GM19324 (cell line): ENCODE results near the gene SYT7.

Source experiments
- ATAC-seq: cut with Tn5 transposase; IDR thresholded peaks from one replicate; pipeline ENCODE4 v1.9.1; 2021; ENCODE audit warnings: mild to moderate bottlenecking, moderate library complexity; ENCODE audit not compliant: unreplicated experiment, low FRiP score

Gene SYT7

DNA sequence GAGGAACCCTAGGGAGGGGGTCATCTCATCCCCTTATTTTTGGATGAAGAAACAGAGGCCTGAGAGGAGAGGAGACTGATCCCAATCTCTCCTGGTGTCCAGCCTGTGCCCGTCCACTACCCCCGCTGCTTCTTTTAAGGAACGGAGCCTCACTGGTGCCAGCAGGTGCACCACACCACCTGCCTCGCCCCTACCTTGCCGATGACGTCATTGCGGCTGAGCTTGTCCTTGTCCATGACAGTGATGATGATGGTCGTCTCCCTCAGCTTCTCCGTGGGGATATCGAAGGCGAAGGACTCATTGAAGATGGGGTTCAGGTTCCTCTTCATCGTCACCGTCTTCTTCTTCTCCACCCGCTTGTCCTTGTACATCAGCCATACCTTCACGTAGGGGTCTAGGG is 58.0 kb downstream of the SYT7 start:
- ATAC-seq: no peak

DNA sequence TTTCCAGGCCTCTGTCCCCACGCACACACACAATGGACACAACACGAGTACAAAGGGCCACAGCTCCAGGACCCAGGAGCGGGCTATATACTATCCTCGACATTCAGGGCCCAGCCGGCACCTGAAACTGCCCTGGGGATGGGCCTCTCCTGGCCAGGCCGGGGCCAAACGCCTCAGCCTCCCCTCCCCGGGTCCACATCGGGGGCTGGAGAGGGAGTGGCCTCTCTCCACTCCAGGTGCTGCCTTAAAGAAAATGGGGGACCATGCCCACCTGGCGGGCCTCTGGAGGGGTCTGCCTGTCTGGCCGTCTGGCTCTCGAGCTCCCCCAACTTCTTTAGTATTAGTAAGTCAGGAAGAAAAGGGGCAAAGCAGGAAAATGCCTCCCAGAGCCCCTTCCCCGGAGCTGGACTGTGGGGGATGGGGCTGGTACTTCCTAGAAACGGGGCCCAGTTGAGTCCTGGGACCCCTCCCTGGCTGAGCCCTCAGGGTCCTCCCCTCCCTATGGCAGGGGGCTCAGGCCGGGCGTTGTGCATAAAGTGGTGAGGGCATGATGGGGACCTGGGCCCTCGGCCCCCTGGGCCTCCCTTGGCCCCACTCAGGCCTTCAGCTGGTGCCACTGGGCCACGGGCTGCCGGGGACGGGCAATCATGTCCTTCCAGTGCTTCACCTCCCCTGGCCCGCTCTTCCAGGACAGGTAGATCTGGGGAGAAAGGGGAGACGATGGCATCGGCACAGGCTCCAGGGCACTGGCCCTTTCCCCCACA is 62.7 kb downstream of the SYT7 start:
- no peak for ATAC-seq

- no peak for ATAC-seq
Observed at GRCh38 chr11:61516675-61517572, 64.0 kb downstream of the SYT7 start.

- ATAC-seq: no peak
Observed at GRCh38 chr11:61516191-61516590, 64.7 kb downstream of the SYT7 start.

DNA sequence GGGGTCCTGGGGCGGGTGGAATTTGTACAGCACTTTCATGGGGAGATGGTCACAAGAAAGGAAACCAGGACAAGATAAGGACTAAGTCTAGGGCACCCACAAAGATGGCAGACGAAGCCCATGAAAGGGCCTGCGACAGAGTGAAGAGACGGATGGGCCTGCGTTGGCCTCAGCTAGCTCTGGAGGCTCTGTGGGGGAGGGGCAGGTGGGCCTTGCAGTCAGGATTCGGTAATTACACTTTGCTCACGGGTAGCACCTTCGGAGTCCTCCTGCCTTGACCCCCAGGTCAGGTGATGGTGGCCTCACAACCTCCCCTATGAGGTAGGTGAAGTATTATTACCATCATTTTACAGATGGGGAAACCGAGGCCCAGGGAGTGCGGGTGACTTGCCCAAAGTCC is 65.2 kb downstream of the SYT7 start:
- no peak for ATAC-seq

DNA sequence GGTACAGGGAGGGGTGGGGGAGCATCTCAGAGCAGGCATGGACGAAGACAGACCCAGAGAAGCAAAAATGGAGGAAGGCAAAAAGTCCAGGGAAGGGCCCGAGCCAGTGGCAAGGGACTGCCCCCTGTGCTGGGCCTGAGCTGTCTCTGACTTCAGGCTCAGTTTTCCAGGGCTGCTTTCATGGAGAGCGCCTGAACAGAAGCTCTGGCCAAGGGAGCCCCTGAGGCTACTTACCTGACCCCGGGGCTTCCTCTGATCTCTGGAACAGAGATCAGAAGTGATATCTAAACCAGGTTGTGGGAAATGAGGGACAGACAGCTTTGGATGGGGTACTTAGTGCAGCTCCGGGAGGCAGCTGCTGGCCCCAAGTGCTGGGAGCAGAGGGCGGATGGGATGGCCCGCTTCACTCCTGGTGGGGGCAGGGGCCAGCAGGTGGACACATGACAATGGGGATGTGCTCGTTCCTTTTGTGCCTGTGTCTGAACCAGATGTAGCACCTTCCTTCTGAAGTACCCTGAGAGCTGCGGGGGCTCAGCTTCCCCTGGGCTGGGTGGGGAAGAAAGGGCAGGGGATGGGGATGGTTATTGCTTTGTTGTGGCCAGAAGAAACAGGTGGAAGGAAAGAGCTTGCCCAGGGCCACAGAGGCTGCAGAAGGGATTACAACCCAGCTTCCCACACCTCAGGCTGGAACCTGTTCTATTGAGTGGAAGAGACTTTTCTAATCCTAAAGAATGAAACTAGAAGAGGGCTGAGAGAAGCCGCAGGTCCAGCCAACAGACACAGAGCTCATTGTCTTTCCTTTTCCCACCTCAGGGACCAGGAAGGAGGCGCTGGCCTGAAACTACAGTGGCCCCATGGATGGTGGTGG is 66.6 kb downstream of the SYT7 start:
- no peak for ATAC-seq

- ATAC-seq: no peak
Observed at GRCh38 chr11:61513143-61513765, 67.6 kb downstream of the SYT7 start.

- no peak for ATAC-seq
Observed at GRCh38 chr11:61512435-61512834, 68.4 kb downstream of the SYT7 start.

DNA sequence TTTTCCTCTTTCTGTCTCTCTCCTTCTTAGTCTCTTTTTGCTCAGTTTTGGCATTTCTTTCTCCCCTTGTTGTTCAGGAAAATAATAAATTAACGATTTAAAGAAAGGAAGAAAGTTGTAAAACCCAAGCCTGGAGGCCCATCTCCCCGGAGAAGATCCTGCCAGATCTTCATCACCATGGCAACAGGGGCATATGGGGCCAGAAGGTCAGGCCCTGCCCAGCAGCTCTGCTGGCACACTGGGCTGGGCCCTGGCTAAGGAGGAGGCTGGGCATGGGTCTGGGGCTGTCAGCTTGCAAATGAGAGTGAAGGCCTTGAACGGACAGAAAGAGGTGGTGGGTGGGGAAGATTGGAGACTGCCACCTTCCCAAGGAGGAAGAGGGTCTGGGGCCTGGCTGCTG is 69.5 kb downstream of the SYT7 start:
- no peak for ATAC-seq

GRCh38 chr11:61510974-61511373 is 69.9 kb downstream of the SYT7 start:
- ATAC-seq: no peak

- ATAC-seq: no peak
Observed at GRCh38 chr11:61510166-61510919, 70.5 kb downstream of the SYT7 start.

GRCh38 chr11:61509043-61510029 is 71.5 kb downstream of the SYT7 start:
- ATAC-seq: no peak

DNA sequence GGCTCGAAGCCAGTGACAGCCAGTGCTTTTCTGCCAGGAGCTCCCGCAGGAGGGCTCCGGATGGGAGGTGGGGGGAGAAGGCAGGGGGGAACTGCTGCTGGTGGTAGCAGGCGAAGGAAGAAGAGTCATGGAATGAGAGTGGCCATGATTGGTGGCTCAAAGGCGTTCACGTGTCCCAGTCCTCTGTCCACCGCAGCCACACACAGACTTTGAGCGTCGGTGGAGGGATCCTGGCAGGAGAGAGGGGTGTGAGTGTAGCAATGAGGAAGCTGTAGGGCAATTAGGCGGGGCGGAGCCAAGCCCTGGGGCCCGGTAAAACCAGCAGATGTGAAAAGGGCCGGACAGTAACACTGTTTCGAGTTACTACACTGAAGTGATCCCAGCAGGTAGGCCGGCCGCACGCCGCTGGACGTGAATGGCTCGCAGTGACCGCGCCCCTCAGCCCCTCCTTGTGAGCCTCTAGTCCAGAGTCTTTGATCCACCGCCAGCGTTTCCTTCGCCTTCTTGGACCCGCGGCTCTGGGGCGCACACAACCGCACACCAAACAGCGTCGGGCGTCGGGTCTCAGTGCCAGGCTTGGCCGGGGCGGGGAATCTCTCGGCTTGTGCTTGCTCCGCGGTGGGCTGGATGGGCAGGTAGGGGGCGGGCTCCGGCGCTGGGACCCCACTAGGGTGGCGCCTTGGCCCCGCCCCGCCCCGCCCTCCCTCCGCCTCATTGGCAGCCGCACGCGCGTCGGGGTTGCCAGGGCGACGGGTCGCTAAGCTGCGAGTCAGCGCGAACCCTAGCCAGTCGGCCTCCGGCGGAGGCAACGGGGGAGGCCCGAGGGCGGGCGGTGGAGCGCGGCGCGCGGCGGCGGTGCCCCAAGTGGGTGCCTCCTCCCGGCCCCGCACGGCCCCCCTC is 72.7 kb downstream of the SYT7 start, which contains the start of gene LRRC10B:
LRRC10B (plus strand) TSS at position 788 of the 900 bp plus-strand sequence. CDS start 250 bp downstream, outside the sequence.
- ATAC-seq: no peak

GRCh38 chr11:61507012-61507768 is 73.7 kb downstream of the SYT7 start:
- ATAC-seq: no peak

DNA sequence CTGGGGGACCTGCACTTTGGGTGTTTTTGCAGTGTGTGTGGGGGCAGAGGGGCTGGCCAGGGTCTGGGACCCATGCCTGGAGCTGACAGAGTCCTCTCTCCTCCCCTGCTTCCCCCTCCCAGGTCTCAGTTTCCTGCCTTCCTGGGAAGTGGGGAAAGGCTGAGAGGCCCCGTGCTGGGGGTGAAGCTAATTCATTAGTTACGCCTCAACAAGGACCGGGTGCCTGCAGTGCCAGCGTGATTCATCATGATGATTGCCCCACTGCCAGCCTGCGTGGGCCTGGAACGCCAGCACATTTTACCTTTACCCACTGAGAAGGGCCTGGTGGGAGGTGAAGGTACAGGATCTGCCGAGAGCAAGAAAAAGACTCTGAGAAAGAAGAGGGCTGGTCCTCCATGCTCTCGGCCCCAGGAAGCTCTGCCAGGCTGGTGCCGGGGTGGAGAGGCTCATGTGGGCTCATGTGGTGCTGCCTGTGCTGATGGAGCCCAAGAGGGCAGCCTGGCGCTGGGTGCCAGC is 75.2 kb downstream of the SYT7 start:
- no peak for ATAC-seq

GRCh38 chr11:61505106-61505505 is 75.8 kb downstream of the SYT7 start:
- no peak for ATAC-seq
